DND-41 (cell line): Measurements from ENCODE around the gene HDAC6.

Experiments used
- ATAC-seq: fragments of 200-7000 bp; cut with Tn5 transposase; 3 replicates; pipeline ENCODE4 v1.9.1; 2021; ENCODE audit warnings: low read depth; ENCODE audit not compliant: insufficient read depth
- DNase-seq: peaks from one replicate; pipeline ENCODE4 v3.0.0-alpha.2; 2020
- H2AFZ ChIP-seq: 2 replicates; pipeline ENCODE4 v1.6.0; 2012; ENCODE audit warnings: low read depth, low read length
- H3K27ac ChIP-seq: 2 replicates; pipeline ENCODE4 v1.5.1; 2012; ENCODE audit warnings: low read length, inconsistent platforms
- H3K27me3 ChIP-seq: fragments of 200-600 bp; sonication (generic); 2 replicates; pipeline ENCODE4 v1.6.0; 2012; ENCODE audit warnings: low read length, mild to moderate bottlenecking, inconsistent platforms; ENCODE audit not compliant: insufficient read depth, poor library complexity
- H3K36me3 ChIP-seq: 2 replicates; pipeline ENCODE4 v1.5.1; 2012; ENCODE audit warnings: low read length, inconsistent platforms; ENCODE audit not compliant: insufficient read depth
- H3K4me1 ChIP-seq: 2 replicates; pipeline ENCODE4 v1.5.1; 2012; ENCODE audit warnings: mild to moderate bottlenecking, low read length; ENCODE audit not compliant: insufficient read depth
- H3K4me2 ChIP-seq: 2 replicates; pipeline ENCODE4 v1.6.0; 2012; ENCODE audit warnings: mild to moderate bottlenecking, moderate library complexity, low read length, inconsistent platforms; ENCODE audit not compliant: insufficient read depth
- H3K4me3 ChIP-seq, 2 experiments: fragments of 200-600 bp in 1 of 2; shearing (Covaris generic) in 1 of 2; 2 replicates each; pipeline ENCODE4 v1.5.1; 2012 to 2016; ENCODE audit warnings: inconsistent platforms in 2 of 2, low read length in 2 of 2, mild to moderate bottlenecking in 2 of 2, low read depth in 1 of 2, moderate library complexity in 1 of 2
- H3K79me2 ChIP-seq: 2 replicates; pipeline ENCODE4 v1.6.0; 2012; ENCODE audit warnings: low read length, inconsistent platforms; ENCODE audit not compliant: insufficient read depth
- H3K9ac ChIP-seq: 2 replicates; pipeline ENCODE4 v1.6.0; 2012; ENCODE audit warnings: low read depth, mild to moderate bottlenecking, inconsistent platforms, low read length, moderate library complexity
- H3K9me3 ChIP-seq: 2 replicates; pipeline ENCODE4 v1.5.1; 2012; ENCODE audit warnings: low read length, moderate library complexity, mild to moderate bottlenecking, inconsistent platforms; ENCODE audit not compliant: insufficient read depth, severe bottlenecking
- H4K20me1 ChIP-seq: 2 replicates; pipeline ENCODE4 v1.6.0; 2012; ENCODE audit warnings: low read length; ENCODE audit not compliant: insufficient read depth
- CTCF ChIP-seq: IDR thresholded peaks from 2 replicates; pipeline ENCODE4 v1.5.1; 2012; ENCODE audit warnings: borderline replicate concordance, low read length, moderate library complexity, mild to moderate bottlenecking; ENCODE audit not compliant: poor library complexity, severe bottlenecking; ENCODE audit errors: extremely low read depth
- EZH2 ChIP-seq: IDR thresholded peaks from 3 replicates; pipeline ENCODE4 v1.6.1; 2012; ENCODE audit warnings: borderline replicate concordance, low read depth, mild to moderate bottlenecking, moderate library complexity, low read length, inconsistent platforms; ENCODE audit not compliant: severe bottlenecking

HDAC6 gene

GRCh38 chrX:48793935-48794334 is 7.9 kb upstream of the HDAC6 start:
- no peak overlapping the region for H3K4me2 ChIP-seq
- no peaks in the 10 kb centered on the region for H3K36me3 ChIP-seq
- H4K20me1 ChIP-seq = no peaks in the 10 kb centered on the region
- DNase-seq = no peak
- H3K4me3 ChIP-seq = no peak overlapping the region
- no peaks in the 10 kb centered on the region for H3K79me2 ChIP-seq
- TF ChIP-seq CTCF (no peak), EZH2 (no peak)
- H3K9me3 ChIP-seq = no peaks in the 10 kb centered on the region
- no peak overlapping the region for H3K9ac ChIP-seq
- no peak overlapping the region for H3K27ac ChIP-seq
- H3K4me1 ChIP-seq = no peaks in the 10 kb centered on the region
- no peak overlapping the region for H2AFZ ChIP-seq
- no peaks in the 10 kb centered on the region for H3K27me3 ChIP-seq
- ATAC-seq = no peak

DNA sequence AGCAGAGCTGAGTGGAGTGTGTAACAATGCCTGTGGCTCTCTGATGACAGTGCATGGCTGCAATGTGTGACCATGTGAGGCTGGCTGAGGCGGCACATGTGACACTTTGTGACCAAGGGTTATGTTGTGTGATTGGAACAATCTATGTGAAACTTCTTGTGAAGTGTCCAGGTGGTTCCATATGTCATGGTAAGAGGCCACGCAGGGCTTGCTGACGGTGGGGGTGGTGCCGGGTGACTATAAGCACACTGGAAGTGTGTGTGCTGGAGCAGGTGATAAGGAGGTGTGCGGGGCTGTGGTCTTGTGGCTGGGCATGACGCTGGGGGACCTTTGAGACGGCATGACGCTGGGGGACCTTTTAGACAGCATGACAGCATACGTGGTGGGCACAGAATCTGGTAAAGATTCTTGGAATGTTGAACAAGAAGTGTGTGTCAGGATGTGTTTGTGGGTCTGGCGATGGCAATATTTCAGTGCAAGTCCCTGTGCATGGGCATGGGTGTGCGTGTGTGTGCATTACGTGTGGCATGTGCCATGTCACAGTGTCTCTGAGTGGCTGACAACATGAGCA is 7.4 kb upstream of the HDAC6 start:
- no peak overlapping the region for H2AFZ ChIP-seq
- H3K36me3 ChIP-seq = no peaks in the 10 kb centered on the region
- H3K4me2 ChIP-seq = no peak overlapping the region

GRCh38 chrX:48794911-48795515 is 6.9 kb upstream of the HDAC6 start:
- no peaks in the 10 kb centered on the region for H3K36me3 ChIP-seq
- H3K9me3 ChIP-seq = no peaks in the 10 kb centered on the region
- no peak overlapping the region for H3K4me3 ChIP-seq
- no peak for TF ChIP-seq EZH2
- no peak for TF ChIP-seq CTCF
- DNase-seq (no peak), ATAC-seq (no peak)
- H2AFZ ChIP-seq = no peak overlapping the region
- H3K27ac ChIP-seq = no peak overlapping the region
- H3K27me3 ChIP-seq = no peaks in the 10 kb centered on the region
- no peaks in the 10 kb centered on the region for H3K79me2 ChIP-seq
- no peaks in the 10 kb centered on the region for H3K4me1 ChIP-seq
- H3K4me2 ChIP-seq = no peak overlapping the region
- H3K9ac ChIP-seq = no peak overlapping the region
- H4K20me1 ChIP-seq = no peaks in the 10 kb centered on the region

More for the DNA sequence above, 7.4 kb upstream of the HDAC6 start:
- no peaks in the 10 kb centered on the region for H3K79me2 ChIP-seq
- no peak overlapping the region for H3K27ac ChIP-seq
- H4K20me1 ChIP-seq = no peaks in the 10 kb centered on the region
- H3K4me3 ChIP-seq = no peak overlapping the region
- no peak for DNase-seq
- H3K9ac ChIP-seq = no peak overlapping the region
- no peaks in the 10 kb centered on the region for H3K9me3 ChIP-seq
- no peaks in the 10 kb centered on the region for H3K27me3 ChIP-seq
- H3K4me1 ChIP-seq = no peaks in the 10 kb centered on the region
- TF ChIP-seq EZH2 = no peak
- no peak for TF ChIP-seq CTCF
- no peak for ATAC-seq
